HL-60 (cell line): ENCODE results near the gene ARL11.

ENCODE experiments used
- DNase-seq, 2 experiments: peaks; one replicate each; pipeline ENCODE4 v3.0.0-alpha.2; 2010 to 2020; ENCODE audit warnings: low read depth in 1 of 2, low spot score in 1 of 2
- H3K27ac ChIP-seq: fragments of 250-450 bp; sonication (Bioruptor Pico); replicated peaks from 2 replicates; pipeline ENCODE4 v1.5.1; 2020; ENCODE audit warnings: mild to moderate bottlenecking, moderate library complexity
- H3K27me3 ChIP-seq: fragments of 250-450 bp; sonication (Bioruptor Pico); 2 replicates; pipeline ENCODE4 v1.5.1; 2021; ENCODE audit warnings: mild to moderate bottlenecking, moderate library complexity; ENCODE audit not compliant: insufficient read depth, poor library complexity, severe bottlenecking
- H3K4me3 ChIP-seq: replicated peaks from 2 replicates; pipeline ENCODE4 v1.5.1; 2011; ENCODE audit warnings: mild to moderate bottlenecking, control low read depth, low read length; ENCODE audit not compliant: insufficient read depth
- CTCF ChIP-seq: IDR thresholded peaks from one replicate; pipeline ENCODE4 v1.5.1; 2011; ENCODE audit warnings: low read length, control low read depth, inconsistent platforms; ENCODE audit not compliant: insufficient read depth
- GABPA ChIP-seq: IDR thresholded peaks from 2 replicates; pipeline ENCODE4 v1.6.1; 2012; ENCODE audit warnings: low read depth
- POLR2AphosphoS5 ChIP-seq: IDR thresholded peaks from 2 replicates; pipeline ENCODE4 v1.6.1; 2012; ENCODE audit warnings: low read depth
- REST ChIP-seq: IDR thresholded peaks from 2 replicates; pipeline ENCODE4 v1.6.1; 2012; ENCODE audit warnings: low read depth; ENCODE audit not compliant: insufficient replicate concordance
- SPI1 ChIP-seq: IDR thresholded peaks from 2 replicates; pipeline ENCODE4 v1.6.1; 2012; ENCODE audit warnings: low read depth, mild to moderate bottlenecking, borderline replicate concordance

ARL11 gene

GRCh38 chr13:49653478-49653877 is 25.2 kb downstream of the ARL11 start:
- no peak overlapping the region for H3K4me3 ChIP-seq
- no peak for TF ChIP-seq REST
- TF ChIP-seq CTCF, result no peak
- TF ChIP-seq GABPA, result no peak
- TF ChIP-seq SPI1, result no peak
- TF ChIP-seq POLR2AphosphoS5, result no peak
- no peak overlapping the region for H3K27ac ChIP-seq
- H3K27me3 ChIP-seq, result no peaks in the 10 kb centered on the region
- no peak for DNase-seq

- no peak for TF ChIP-seq POLR2AphosphoS5
- TF ChIP-seq SPI1, result no peak
- TF ChIP-seq GABPA, result no peak
- no peak for TF ChIP-seq REST
- no peak for TF ChIP-seq CTCF
- no peak overlapping the region for H3K4me3 ChIP-seq
- no peaks in the 10 kb centered on the region for H3K27me3 ChIP-seq
- no peak overlapping the region for H3K27ac ChIP-seq
- no peak for DNase-seq
Measured at GRCh38 chr13:49654011-49654410, 25.7 kb downstream of the ARL11 start.

GRCh38 chr13:49655906-49656305 is 27.6 kb downstream of the ARL11 start:
- no peak overlapping the region for H3K27ac ChIP-seq
- TF ChIP-seq REST (no peak), POLR2AphosphoS5 (no peak), CTCF (no peak), SPI1 (no peak), GABPA (no peak)
- H3K4me3 ChIP-seq, result no peak overlapping the region
- no peaks in the 10 kb centered on the region for H3K27me3 ChIP-seq
- no peak for DNase-seq
